Measurements from ENCODE around the gene TAF6.

Gene TAF6

GRCh38 chr7:100118388-100119071, 628 bp downstream of the TAF6 start:
- peak overlapping the region; percentile 96 for H3K4me3 ChIP-seq (ENCODE audit: low read length)
- TF ChIP-seq, protein P1, sequence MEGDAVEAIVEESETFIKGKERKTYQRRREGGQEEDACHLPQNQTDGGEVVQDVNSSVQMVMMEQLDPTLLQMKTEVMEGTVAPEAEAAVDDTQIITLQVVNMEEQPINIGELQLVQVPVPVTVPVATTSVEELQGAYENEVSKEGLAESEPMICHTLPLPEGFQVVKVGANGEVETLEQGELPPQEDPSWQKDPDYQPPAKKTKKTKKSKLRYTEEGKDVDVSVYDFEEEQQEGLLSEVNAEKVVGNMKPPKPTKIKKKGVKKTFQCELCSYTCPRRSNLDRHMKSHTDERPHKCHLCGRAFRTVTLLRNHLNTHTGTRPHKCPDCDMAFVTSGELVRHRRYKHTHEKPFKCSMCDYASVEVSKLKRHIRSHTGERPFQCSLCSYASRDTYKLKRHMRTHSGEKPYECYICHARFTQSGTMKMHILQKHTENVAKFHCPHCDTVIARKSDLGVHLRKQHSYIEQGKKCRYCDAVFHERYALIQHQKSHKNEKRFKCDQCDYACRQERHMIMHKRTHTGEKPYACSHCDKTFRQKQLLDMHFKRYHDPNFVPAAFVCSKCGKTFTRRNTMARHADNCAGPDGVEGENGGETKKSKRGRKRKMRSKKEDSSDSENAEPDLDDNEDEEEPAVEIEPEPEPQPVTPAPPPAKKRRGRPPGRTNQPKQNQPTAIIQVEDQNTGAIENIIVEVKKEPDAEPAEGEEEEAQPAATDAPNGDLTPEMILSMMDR (conservative IDR thresholded peaks at IDR 0.05; ENCODE audit: low read length), result no peak
- DNase-seq (ENCODE audit: low read depth), result no peak

DNA sequence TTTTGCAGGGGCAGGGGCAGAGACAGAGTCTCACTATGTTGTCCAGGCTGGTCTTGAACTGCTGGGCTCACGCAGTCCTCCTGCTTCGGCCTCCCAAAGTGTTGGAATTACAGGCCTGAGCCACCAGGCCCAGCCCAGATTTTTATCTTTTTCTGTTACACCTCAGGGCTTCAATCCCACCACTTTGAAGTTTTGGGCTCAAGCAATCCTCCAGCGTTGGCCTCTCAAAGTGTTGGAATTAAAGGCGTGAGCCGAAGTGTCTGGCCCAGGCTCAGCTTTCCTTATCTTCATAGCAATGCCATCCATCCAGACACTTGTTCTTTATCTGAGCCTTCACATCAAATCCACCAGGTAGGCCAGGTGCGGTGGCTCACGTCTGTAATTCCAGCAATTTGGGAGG, 4.1 kb downstream of the TAF6 start:
- no peak for DNase-seq (ENCODE audit: low read depth)
- TF ChIP-seq, protein P1 (conservative IDR thresholded peaks at IDR 0.05; ENCODE audit: low read length), result no peak
- H3K4me3 ChIP-seq (ENCODE audit: low read length), result no peak overlapping the region

DNA sequence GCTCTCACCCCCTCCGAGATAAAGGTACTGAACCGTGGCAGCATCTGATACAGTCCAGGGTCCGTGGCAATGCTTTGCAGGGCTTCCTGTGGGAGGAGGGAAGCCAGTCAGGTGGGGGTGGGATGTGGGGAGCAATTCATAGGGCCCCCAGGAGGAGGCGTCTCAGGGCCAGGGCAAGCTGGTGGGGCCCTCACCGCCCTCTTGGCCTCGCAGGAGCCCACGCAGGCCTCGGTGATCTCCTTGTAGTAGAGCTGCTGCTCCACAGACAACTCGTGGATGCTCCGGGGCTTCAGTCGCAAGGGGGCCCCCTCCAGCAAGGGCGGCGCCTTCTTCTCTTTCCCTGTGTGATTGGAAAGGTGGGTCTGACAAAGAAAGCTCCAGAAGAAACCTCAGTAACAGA, 7.2 kb downstream of the TAF6 start:
- TF ChIP-seq, protein P1 (conservative IDR thresholded peaks at IDR 0.05; ENCODE audit: low read length), result no peak
- H3K4me3 ChIP-seq (ENCODE audit: low read length), result no peak overlapping the region
- DNase-seq (ENCODE audit: low read depth), result no peak

DNA sequence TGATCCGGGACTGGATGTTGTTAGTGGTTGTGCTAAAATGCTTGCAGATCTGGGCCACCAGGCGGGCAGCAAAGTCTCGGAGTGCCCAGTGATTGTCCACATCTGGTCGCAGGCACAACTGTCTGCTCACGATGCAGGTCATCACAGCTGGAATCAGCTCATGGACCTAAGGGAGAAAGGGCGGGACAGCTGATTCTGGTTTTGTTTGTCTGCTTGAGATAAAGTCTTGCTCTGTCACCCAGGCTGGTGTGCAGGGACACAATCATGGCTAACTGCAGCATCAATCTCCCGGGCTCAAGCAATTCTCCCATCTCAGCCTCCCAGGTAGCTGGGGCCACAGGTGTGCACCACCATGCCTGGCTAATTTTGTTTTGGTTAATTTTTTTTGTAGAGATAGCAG, 8.0 kb downstream of the TAF6 start:
- TF ChIP-seq, protein P1 (conservative IDR thresholded peaks at IDR 0.05; ENCODE audit: low read length), result no peak
- H3K4me3 ChIP-seq (ENCODE audit: low read length), result no peak overlapping the region
- no peak for DNase-seq (ENCODE audit: low read depth)

DNA sequence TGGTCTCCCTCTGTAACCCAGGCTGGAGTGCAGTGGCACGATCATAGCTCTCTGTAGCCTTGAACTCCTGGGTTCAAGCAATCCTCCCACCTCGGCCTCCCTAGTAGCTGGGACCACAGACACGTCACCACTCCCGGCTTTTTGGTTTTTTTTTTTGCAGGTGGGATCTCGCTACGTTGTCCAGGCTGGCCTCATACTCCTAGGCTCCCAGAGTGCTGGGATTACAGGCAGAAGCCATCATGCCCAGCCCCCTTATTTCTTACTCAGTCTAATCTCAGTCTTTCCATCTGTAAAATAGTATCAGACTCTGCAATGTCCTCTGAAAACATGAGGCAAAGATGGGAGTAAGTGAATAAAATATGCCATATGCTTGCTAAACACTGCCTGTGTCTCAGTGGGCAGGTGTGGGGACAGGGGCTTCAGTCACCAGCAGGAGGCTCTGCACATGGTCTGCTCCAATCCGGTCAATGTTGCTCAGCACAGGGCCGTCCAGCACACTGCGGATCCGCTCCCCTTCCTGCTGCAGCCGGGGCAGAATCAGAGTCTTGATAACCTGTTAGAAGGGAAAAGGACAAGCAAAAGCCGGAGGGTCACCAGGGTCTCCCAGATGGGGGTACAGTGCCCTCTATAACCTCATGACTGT, 9.5 kb downstream of the TAF6 start:
- DNase-seq (ENCODE audit: low read depth), result no peak
- no peak overlapping the region for H3K4me3 ChIP-seq (ENCODE audit: low read length)
- TF ChIP-seq, protein P1 (conservative IDR thresholded peaks at IDR 0.05; ENCODE audit: low read length), result no peak

- TF ChIP-seq, protein P1 (conservative IDR thresholded peaks at IDR 0.05; ENCODE audit: low read length), result no peak
- no peak for DNase-seq (ENCODE audit: low read depth)
- H3K4me3 ChIP-seq (ENCODE audit: low read length), result no peak overlapping the region
Measured at GRCh38 chr7:100107890-100108289, 11.3 kb downstream of the TAF6 start.

DNA sequence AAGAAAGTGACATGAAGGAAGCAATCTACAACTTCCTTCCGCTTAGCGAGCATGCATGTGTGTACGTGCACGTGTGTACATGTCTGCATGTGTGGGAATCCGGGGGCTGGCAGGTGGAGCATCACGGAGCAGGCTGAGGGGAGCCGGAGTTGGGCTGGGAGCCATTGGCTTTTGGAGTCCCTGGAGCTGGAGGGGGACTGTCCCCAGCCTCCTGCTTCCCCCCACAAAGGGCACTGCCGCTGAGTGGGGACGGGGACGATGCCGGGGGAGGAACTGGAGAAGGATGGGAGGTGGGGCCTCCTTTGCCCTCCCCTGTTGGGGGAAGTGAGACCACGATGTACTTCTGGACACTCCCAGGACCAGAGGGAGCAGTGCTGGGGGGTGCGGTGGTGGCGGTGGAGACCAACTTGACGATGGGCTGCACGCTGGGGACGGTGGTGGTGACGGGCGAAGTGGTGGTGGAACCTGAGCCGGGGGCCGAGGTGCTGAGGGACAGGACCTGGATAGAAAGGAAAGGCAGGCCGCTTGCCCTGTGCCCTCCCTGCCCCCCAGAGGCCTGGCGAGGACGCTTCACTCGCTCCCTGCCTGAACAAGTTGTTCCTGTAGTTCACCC, 11.9 kb downstream of the TAF6 start:
- TF ChIP-seq, protein P1 (conservative IDR thresholded peaks at IDR 0.05; ENCODE audit: low read length), result no peak
- no peak overlapping the region for H3K4me3 ChIP-seq (ENCODE audit: low read length)
- DNase-seq (ENCODE audit: low read depth), result no peak
